Measurements from ENCODE around the gene PCCA.

PCCA gene

GRCh38 chr13:100108913-100109507 lies 20.1 kb downstream of the PCCA start:
- TF ChIP-seq, protein P1, sequence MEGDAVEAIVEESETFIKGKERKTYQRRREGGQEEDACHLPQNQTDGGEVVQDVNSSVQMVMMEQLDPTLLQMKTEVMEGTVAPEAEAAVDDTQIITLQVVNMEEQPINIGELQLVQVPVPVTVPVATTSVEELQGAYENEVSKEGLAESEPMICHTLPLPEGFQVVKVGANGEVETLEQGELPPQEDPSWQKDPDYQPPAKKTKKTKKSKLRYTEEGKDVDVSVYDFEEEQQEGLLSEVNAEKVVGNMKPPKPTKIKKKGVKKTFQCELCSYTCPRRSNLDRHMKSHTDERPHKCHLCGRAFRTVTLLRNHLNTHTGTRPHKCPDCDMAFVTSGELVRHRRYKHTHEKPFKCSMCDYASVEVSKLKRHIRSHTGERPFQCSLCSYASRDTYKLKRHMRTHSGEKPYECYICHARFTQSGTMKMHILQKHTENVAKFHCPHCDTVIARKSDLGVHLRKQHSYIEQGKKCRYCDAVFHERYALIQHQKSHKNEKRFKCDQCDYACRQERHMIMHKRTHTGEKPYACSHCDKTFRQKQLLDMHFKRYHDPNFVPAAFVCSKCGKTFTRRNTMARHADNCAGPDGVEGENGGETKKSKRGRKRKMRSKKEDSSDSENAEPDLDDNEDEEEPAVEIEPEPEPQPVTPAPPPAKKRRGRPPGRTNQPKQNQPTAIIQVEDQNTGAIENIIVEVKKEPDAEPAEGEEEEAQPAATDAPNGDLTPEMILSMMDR (IDR thresholded peaks at IDR 0.05; ENCODE audit: low read depth, low read length) = peak; percentile 30
- TF ChIP-seq EZH2phosphoT487 (IDR thresholded peaks at IDR 0.05; ENCODE audit: low read depth) = no peak
- H2AFZ ChIP-seq (ENCODE audit: low read depth, low read length) = no peak overlapping the region
- no peaks in the 10 kb centered on the region for H3K27me3 ChIP-seq (ENCODE audit: low read depth, low read length)
- peaks cover 23% of the 10 kb centered on the region for H3K4me1 ChIP-seq (ENCODE audit: low read length)
- peaks cover 6% of the 10 kb centered on the region for H3K36me3 ChIP-seq (replicated peaks; ENCODE audit: low read depth, low read length)
- H3K79me2 ChIP-seq (ENCODE audit: low read length) = no peaks in the 10 kb centered on the region
- peak overlapping the region; percentile 49 for H3K27ac ChIP-seq (ENCODE audit: low read length)
- peak overlapping the region; percentile 25 for H3K4me3 ChIP-seq (ENCODE audit: low read length)
- H3K9me3 ChIP-seq (ENCODE audit: insufficient read depth, low read length) = no peaks in the 10 kb centered on the region
- peak overlapping the region; percentile 64 for H3K4me2 ChIP-seq (ENCODE audit: low read length)
- no peaks in the 10 kb centered on the region for H4K20me1 ChIP-seq (ENCODE audit: insufficient read depth, low read length)
- H3K9ac ChIP-seq (ENCODE audit: low read length) = peak overlapping the region; percentile 7; the same call in 1 of the 2 replicates

DNA sequence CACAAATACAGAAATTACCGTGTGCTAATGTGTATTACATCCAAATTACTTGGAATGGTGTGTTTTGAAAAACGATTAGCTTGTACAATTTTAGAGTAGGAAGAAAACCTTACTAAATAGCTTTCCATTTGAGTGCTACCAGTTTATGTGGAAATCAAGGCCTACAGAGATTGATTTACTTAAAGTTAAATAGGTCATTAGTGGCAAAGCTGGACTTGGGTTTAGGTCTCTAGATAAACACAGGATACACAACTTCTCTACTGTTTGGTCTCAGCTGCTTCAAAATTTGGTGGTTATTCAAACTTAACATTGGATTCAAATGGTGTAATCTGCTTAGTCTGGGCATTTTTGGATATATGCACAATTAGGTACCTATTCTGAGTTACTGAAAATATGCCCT lies 21.4 kb downstream of the PCCA start:
- no peaks in the 10 kb centered on the region for H4K20me1 ChIP-seq (ENCODE audit: insufficient read depth, low read length)
- H2AFZ ChIP-seq (ENCODE audit: low read depth, low read length) = no peak overlapping the region
- peaks cover 28% of the 10 kb centered on the region for H3K4me1 ChIP-seq (ENCODE audit: low read length)
- H3K36me3 ChIP-seq (replicated peaks; ENCODE audit: low read depth, low read length) = peaks cover 2% of the 10 kb centered on the region
- peak overlapping the region; percentile 64; the same call in 1 of the 2 replicates for H3K4me2 ChIP-seq (ENCODE audit: low read length)
- no peaks in the 10 kb centered on the region for H3K79me2 ChIP-seq (ENCODE audit: low read length)
- H3K27ac ChIP-seq (ENCODE audit: low read length) = no peak overlapping the region
- TF ChIP-seq, protein P1 (IDR thresholded peaks at IDR 0.05; ENCODE audit: low read depth, low read length) = no peak
- TF ChIP-seq EZH2phosphoT487 (IDR thresholded peaks at IDR 0.05; ENCODE audit: low read depth) = no peak
- H3K9ac ChIP-seq (ENCODE audit: low read length) = no peak overlapping the region
- H3K9me3 ChIP-seq (ENCODE audit: insufficient read depth, low read length) = no peaks in the 10 kb centered on the region
- no peak overlapping the region for H3K4me3 ChIP-seq (ENCODE audit: low read length)
- H3K27me3 ChIP-seq (ENCODE audit: low read depth, low read length) = no peaks in the 10 kb centered on the region

GRCh38 chr13:100112186-100112838 lies 23.4 kb downstream of the PCCA start:
- H2AFZ ChIP-seq (ENCODE audit: low read depth, low read length) = no peak overlapping the region
- no peaks in the 10 kb centered on the region for H3K79me2 ChIP-seq (ENCODE audit: low read length)
- no peak for TF ChIP-seq EZH2phosphoT487 (IDR thresholded peaks at IDR 0.05; ENCODE audit: low read depth)
- TF ChIP-seq, protein P1 (IDR thresholded peaks at IDR 0.05; ENCODE audit: low read depth, low read length) = no peak
- H3K36me3 ChIP-seq (replicated peaks; ENCODE audit: low read depth, low read length) = peaks cover 2% of the 10 kb centered on the region
- no peaks in the 10 kb centered on the region for H4K20me1 ChIP-seq (ENCODE audit: insufficient read depth, low read length)
- no peak overlapping the region for H3K4me2 ChIP-seq (ENCODE audit: low read length)
- peaks cover 44% of the 10 kb centered on the region for H3K4me1 ChIP-seq (ENCODE audit: low read length)
- no peak overlapping the region for H3K27ac ChIP-seq (ENCODE audit: low read length)
- H3K4me3 ChIP-seq (ENCODE audit: low read length) = no peak overlapping the region
- no peaks in the 10 kb centered on the region for H3K9me3 ChIP-seq (ENCODE audit: insufficient read depth, low read length)
- H3K27me3 ChIP-seq (ENCODE audit: low read depth, low read length) = no peaks in the 10 kb centered on the region
- no peak overlapping the region for H3K9ac ChIP-seq (ENCODE audit: low read length)

- Histone ChIP-seq H3K79me2 (ENCODE audit: low read length) (no peaks in the 10 kb centered on the region), H3K4me1 (ENCODE audit: low read length) (peaks cover 21% of the 10 kb centered on the region), H3K9ac (ENCODE audit: low read length) (no peak overlapping the region), H3K27me3 (ENCODE audit: low read depth, low read length) (no peaks in the 10 kb centered on the region), H4K20me1 (ENCODE audit: insufficient read depth, low read length) (no peaks in the 10 kb centered on the region), H3K36me3 (replicated peaks; ENCODE audit: low read depth, low read length) (peaks cover 2% of the 10 kb centered on the region), H3K4me3 (ENCODE audit: low read length) (no peak overlapping the region), H2AFZ (ENCODE audit: low read depth, low read length) (no peak overlapping the region), H3K27ac (ENCODE audit: low read length) (peak overlapping the region; percentile 30), H3K9me3 (ENCODE audit: insufficient read depth, low read length) (no peaks in the 10 kb centered on the region), H3K4me2 (ENCODE audit: low read length) (peak overlapping the region; percentile 32)
- TF ChIP-seq, protein P1 (IDR thresholded peaks at IDR 0.05; ENCODE audit: low read depth, low read length) = no peak
- TF ChIP-seq EZH2phosphoT487 (IDR thresholded peaks at IDR 0.05; ENCODE audit: low read depth) = no peak
Observed at GRCh38 chr13:100115693-100116254, 26.9 kb downstream of the PCCA start.
